ENCODE measurements around the gene EVL. TPM values are rescaled to one million over a fixed set of nuclear protein-coding genes. Genes with fewer than 3 reads are reported as not detected.

Gene EVL
- total RNA-seq, 4 donors from 2014 or later, result 22.8 to 86.4 (median 45.2) TPM

DNA sequence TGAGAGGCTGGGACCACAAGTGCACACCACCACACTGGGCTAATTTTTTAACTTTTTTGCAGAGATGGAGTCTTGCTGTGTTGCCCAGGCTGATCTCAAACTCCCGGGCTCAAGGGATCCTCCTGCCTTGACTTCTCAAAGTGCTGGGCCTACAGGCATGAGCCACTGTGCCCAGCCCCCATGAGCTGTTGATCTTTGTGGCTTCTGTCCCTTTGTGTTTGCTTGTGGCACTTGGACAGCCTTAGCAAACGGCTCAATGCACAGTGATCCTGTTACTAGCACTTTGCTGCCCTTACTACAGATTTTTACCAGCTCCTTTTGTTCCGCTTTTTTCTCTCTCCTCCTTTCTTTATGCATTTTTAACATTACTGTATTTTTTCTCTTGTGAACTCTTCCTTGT lies 25.3 kb upstream of the EVL start:
- H3K4me1 ChIP-seq, result no peaks in the 10 kb centered on the region
- no peaks in the 10 kb centered on the region for H3K27me3 ChIP-seq
- no peak overlapping the region for H3K4me3 ChIP-seq
- in situ Hi-C loops (cut with MboI; ENCODE audit: low pct_ligation_motif_present in 1 of 4, low pct_unique_long_range_greater_than_20kb in 1 of 4, low sequenced_read_pairs in 3 of 4), result no loop called here
- no peak for DNase-seq
- TF ChIP-seq EP300 (IDR thresholded peaks at IDR 0.05; ENCODE audit: low read depth) (no peak), POLR2AphosphoS5 (IDR thresholded peaks at IDR 0.05) (no peak), POLR2A (IDR thresholded peaks at IDR 0.05) (no peak)
- TF ChIP-seq, protein P1, sequence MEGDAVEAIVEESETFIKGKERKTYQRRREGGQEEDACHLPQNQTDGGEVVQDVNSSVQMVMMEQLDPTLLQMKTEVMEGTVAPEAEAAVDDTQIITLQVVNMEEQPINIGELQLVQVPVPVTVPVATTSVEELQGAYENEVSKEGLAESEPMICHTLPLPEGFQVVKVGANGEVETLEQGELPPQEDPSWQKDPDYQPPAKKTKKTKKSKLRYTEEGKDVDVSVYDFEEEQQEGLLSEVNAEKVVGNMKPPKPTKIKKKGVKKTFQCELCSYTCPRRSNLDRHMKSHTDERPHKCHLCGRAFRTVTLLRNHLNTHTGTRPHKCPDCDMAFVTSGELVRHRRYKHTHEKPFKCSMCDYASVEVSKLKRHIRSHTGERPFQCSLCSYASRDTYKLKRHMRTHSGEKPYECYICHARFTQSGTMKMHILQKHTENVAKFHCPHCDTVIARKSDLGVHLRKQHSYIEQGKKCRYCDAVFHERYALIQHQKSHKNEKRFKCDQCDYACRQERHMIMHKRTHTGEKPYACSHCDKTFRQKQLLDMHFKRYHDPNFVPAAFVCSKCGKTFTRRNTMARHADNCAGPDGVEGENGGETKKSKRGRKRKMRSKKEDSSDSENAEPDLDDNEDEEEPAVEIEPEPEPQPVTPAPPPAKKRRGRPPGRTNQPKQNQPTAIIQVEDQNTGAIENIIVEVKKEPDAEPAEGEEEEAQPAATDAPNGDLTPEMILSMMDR (IDR thresholded peaks at IDR 0.05), result no peak
- intact Hi-C loops (cut with DNase I; ENCODE audit: low total_unique reads), result no loop called here
- H3K9me3 ChIP-seq, result no peaks in the 10 kb centered on the region
- H3K27ac ChIP-seq, result no peak overlapping the region
- no peaks in the 10 kb centered on the region for H3K36me3 ChIP-seq
- WGBS, 2 donors (ENCODE audit: low coverage in 1 of 2), result 61 to 83% methylated on average over 2 to 3 of the region's 3 CpGs

DNA sequence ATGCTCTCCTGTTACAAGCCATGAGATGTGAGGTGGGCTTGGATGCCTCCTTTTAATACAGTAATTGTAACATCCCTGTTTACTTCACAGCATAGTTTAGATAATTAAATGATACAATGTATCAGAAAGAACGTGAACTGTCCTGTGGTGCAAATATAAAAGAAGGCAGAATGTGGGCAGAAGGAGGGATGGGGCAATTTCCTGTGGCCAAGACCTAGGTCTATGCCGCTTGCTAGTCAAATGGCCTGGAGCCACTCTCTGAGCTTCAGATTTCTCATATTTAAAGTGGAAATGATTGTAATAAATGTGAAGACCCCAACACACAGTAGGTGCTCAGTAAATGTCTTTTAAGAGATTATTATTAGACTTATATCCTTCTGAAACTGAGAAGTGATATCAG lies 24.0 kb upstream of the EVL start:
- Histone ChIP-seq H3K27ac (no peak overlapping the region), H3K36me3 (no peaks in the 10 kb centered on the region), H3K9me3 (no peaks in the 10 kb centered on the region), H3K27me3 (no peaks in the 10 kb centered on the region), H3K4me1 (no peaks in the 10 kb centered on the region), H3K4me3 (no peak overlapping the region)
- DNase-seq, result no peak
- in situ Hi-C loops (cut with MboI; ENCODE audit: low pct_ligation_motif_present in 1 of 4, low pct_unique_long_range_greater_than_20kb in 1 of 4, low sequenced_read_pairs in 3 of 4) (no loop called here), intact Hi-C loops (cut with DNase I; ENCODE audit: low total_unique reads) (no loop called here)
- no peak for TF ChIP-seq POLR2A (IDR thresholded peaks at IDR 0.05)
- 72 to 78% methylated on average over 2 of the region's 2 CpGs for WGBS, 2 donors (ENCODE audit: low coverage in 1 of 2)

DNA sequence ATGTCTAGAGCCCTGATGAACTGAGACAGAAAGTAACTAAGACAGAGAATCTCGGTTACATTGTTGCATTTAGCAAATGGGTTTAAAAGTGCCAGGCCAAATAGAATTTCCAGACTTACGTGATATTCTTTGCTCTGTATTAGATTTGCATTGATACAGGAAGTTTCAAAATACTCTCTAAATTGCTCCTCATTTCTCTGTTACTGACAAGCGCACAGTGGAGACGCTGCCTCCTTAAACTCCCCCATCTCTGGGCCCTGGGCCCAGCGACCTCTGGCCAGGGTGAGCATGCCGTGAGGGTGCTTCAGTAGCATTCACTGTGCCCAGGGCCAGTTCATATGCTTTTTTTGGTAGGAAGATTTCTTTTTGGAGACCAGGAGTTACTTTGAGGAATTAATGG lies 22.9 kb upstream of the EVL start:
- no peaks in the 10 kb centered on the region for H3K27me3 ChIP-seq
- no peak overlapping the region for H3K27ac ChIP-seq
- H3K4me3 ChIP-seq, result no peak overlapping the region
- in situ Hi-C loops (cut with MboI; ENCODE audit: low pct_ligation_motif_present in 1 of 4, low pct_unique_long_range_greater_than_20kb in 1 of 4, low sequenced_read_pairs in 3 of 4) (no loop called here), intact Hi-C loops (cut with DNase I; ENCODE audit: low total_unique reads) (no loop called here)
- TF ChIP-seq, protein P1 (IDR thresholded peaks at IDR 0.05), result no peak
- no peak for TF ChIP-seq EP300 (IDR thresholded peaks at IDR 0.05; ENCODE audit: low read depth)
- TF ChIP-seq POLR2A (IDR thresholded peaks at IDR 0.05), result no peak
- no peak for TF ChIP-seq POLR2AphosphoS5 (IDR thresholded peaks at IDR 0.05)
- no peaks in the 10 kb centered on the region for H3K9me3 ChIP-seq
- no peaks in the 10 kb centered on the region for H3K36me3 ChIP-seq
- DNase-seq, result no peak
- 74 to 77% methylated on average over 6 of the region's 6 CpGs for WGBS, 2 donors (ENCODE audit: low coverage in 1 of 2)
- H3K4me1 ChIP-seq, result no peaks in the 10 kb centered on the region

DNA sequence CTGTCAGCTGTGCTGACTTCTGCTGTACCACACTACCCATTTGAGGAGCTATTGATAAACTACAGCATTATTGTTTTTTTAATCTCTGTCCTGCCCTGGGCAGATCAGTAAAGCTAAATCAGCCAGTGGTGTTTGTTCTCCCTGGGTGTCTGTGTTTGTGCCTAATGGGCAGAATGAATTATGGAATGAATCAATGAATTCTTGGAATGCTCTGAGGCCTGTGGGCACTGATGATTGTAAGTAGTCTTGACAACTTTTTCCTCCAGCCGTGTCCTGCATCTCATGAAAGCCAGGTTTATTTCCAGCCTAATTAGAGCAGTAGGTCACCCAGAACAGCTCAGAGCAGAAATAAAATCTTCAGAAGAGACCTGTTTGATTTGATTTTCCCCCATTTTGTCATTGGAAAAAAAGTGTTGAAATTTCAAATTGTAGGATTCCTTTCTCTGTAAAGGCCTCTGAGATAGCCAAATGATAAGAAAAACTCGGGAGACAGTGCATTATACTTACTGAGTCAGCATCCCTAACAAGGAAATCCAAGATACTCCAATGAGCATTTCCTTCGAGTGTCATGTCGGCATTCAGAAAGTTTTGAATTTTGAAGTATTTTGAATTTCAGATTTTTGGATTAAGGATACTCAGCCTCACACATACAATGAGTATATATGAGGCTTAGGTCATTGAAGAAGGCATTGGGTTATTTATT lies 19.4 kb upstream of the EVL start:
- peaks cover 0 to 4% (median 2%) of the 10 kb centered on the region in 4 donors for H3K4me1 ChIP-seq
- H3K36me3 ChIP-seq, result no peaks in the 10 kb centered on the region
- no peak overlapping the region for H3K27ac ChIP-seq
- H3K4me3 ChIP-seq, result no peak overlapping the region
- 86 to 90% methylated on average over 3 to 4 of the region's 4 CpGs for WGBS, 2 donors (ENCODE audit: low coverage in 1 of 2)
- DNase-seq, result no peak
- no peaks in the 10 kb centered on the region for H3K9me3 ChIP-seq
- intact Hi-C loops (cut with DNase I; ENCODE audit: low total_unique reads) (no loop called here), in situ Hi-C loops (cut with MboI; ENCODE audit: low pct_ligation_motif_present in 1 of 4, low pct_unique_long_range_greater_than_20kb in 1 of 4, low sequenced_read_pairs in 3 of 4) (no loop called here)
- no peaks in the 10 kb centered on the region for H3K27me3 ChIP-seq
- TF ChIP-seq POLR2AphosphoS5 (IDR thresholded peaks at IDR 0.05), result no peak
- no peak for TF ChIP-seq EP300 (IDR thresholded peaks at IDR 0.05; ENCODE audit: low read depth)
- TF ChIP-seq, protein P1 (IDR thresholded peaks at IDR 0.05), result no peak
- no peak for TF ChIP-seq POLR2A (IDR thresholded peaks at IDR 0.05)

DNA sequence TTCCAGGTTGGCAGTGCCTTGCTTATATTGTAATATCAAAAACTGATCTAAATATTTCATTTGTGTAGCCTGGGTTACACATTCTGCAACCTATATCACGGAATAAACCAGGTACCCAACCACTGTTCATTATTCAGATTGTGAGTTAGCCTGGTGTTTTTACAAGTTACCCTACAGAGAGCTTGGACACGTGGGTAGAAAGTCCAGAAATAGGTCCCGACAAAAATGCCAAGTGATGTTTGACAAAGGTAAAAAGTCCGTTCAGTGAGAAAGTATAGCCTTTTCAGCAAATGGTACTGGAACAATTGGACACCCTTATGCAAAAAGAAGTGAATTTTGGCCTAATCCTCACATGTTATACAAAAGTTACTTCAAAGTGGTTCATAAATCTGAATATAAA lies 17.6 kb upstream of the EVL start:
- WGBS, 2 donors (ENCODE audit: low coverage in 1 of 2), result 87 to 89% methylated on average over 4 of the region's 4 CpGs
- Histone ChIP-seq H3K36me3 (no peaks in the 10 kb centered on the region), H3K9me3 (no peaks in the 10 kb centered on the region), H3K27me3 (no peaks in the 10 kb centered on the region), H3K4me1 (peaks cover 0 to 4% (median 2%) of the 10 kb centered on the region in 4 donors), H3K4me3 (no peak overlapping the region), H3K27ac (no peak overlapping the region)
- in situ Hi-C loops (cut with MboI; ENCODE audit: low pct_ligation_motif_present in 1 of 4, low pct_unique_long_range_greater_than_20kb in 1 of 4, low sequenced_read_pairs in 3 of 4) (no loop called here), intact Hi-C loops (cut with DNase I; ENCODE audit: low total_unique reads) (no loop called here)
- no peak for DNase-seq
- TF ChIP-seq EP300 (IDR thresholded peaks at IDR 0.05; ENCODE audit: low read depth) (no peak), POLR2A (IDR thresholded peaks at IDR 0.05) (no peak), POLR2AphosphoS5 (IDR thresholded peaks at IDR 0.05) (no peak)
- TF ChIP-seq, protein P1 (IDR thresholded peaks at IDR 0.05), result no peak
